ENCODE measurements around the gene ELAC2.

Gene ELAC2

DNA sequence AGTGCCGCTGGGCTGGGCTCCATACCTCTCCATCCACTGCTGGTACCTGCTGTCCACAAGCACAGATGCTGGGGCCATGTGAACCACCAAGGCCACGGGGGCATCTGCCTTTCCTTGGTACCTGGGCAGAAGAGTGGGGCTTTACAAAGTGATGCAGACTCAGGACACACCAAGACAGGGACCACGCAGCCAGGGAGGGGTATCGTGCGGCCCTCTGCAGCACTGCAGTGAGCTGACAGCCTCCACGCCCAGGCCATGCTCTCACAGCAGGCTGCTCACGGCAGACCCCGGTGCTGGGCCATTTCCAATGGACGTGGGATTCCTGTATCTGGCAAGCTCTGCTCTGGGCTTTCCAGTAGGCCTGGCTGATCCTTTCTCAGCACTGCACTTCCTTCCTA lies 14.4 kb downstream of the ELAC2 start:
- no peak overlapping the region for H3K4me3 Mint-ChIP-seq
- peaks cover 45% of the 10 kb centered on the region for H3K36me3 Mint-ChIP-seq (ENCODE audit: low read depth)
- intact Hi-C loops (cut with micrococcal nuclease), result no loop called here
- H3K27me3 Mint-ChIP-seq, result no peaks in the 10 kb centered on the region
- no peak overlapping the region for H3K27ac Mint-ChIP-seq
- H3K4me1 Mint-ChIP-seq (ENCODE audit: low read depth), result no peaks in the 10 kb centered on the region
- no peaks in the 10 kb centered on the region for H3K9me3 Mint-ChIP-seq

DNA sequence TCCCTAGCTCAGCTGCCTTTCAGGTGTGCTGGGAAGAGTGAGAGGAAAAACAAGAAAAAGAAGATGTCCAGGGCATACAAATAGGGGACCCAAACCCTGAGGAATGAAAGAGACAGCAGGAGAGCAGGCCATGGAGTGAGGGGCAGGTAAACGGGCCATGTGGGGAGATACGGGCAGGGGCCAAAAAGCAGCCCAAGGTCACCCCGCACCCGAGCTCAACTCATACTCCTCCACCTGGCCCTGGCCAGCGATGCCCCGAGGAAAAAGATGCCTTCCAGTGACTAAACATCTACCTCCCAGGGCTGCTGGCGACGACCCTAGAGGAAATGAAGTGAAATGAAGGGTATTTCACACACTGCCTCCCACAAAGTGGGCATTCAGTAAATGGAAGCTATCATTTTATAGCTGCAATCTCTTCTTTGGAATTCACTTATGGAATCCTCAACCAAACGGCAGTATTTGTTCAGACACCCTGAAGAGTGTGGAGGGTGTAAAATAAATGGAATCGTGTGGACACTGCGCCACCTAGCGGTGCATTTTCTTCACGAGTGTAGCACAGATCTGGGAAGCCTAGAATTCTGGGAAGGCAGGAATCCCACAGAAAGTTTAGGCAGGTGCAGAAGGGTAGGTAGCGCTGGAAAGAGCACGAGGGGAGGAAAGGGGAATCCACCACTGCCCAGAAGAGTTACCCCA lies 14.9 kb downstream of the ELAC2 start:
- no peak overlapping the region for H3K4me3 Mint-ChIP-seq
- H3K36me3 Mint-ChIP-seq (ENCODE audit: low read depth), result peaks cover 45% of the 10 kb centered on the region
- H3K27ac Mint-ChIP-seq, result no peak overlapping the region
- H3K9me3 Mint-ChIP-seq, result no peaks in the 10 kb centered on the region
- H3K4me1 Mint-ChIP-seq (ENCODE audit: low read depth), result no peaks in the 10 kb centered on the region
- intact Hi-C loops (cut with micrococcal nuclease), result no loop called here
- no peaks in the 10 kb centered on the region for H3K27me3 Mint-ChIP-seq

DNA sequence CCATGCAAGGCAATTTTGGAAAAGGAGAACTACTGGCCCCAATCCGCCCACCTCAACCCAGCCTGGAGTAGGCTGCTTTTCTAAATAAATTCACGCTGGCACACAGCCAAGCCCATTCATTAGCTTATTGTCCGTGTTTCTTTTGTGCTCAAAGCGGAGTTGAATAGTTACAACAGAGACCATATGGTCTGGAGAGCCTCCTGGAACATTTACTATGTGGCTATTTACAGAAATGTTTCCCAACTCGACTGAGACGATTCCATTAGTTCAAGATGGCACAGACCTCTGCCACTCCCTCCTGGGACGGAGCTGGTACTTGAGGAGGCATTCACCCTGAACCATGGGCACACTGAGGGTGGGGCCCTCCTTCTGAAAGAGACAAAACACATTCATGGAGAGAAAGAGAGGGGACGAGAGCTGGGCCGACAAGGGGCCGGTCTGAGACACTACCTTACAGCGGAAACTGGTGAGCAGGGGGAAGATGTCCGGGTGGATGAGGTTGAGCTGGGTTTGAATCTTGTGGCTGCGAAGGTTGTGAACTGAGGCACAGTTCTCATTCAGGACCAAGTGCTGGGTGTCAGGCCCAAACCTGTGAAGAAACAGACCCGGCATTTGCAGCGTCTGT lies 15.7 kb downstream of the ELAC2 start:
- H3K27me3 Mint-ChIP-seq, result no peaks in the 10 kb centered on the region
- H3K9me3 Mint-ChIP-seq, result no peaks in the 10 kb centered on the region
- peaks cover 45% of the 10 kb centered on the region for H3K36me3 Mint-ChIP-seq (ENCODE audit: low read depth)
- intact Hi-C loops (cut with micrococcal nuclease), result no loop called here
- H3K4me1 Mint-ChIP-seq (ENCODE audit: low read depth), result no peaks in the 10 kb centered on the region
- H3K4me3 Mint-ChIP-seq, result no peak overlapping the region
- no peak overlapping the region for H3K27ac Mint-ChIP-seq

DNA sequence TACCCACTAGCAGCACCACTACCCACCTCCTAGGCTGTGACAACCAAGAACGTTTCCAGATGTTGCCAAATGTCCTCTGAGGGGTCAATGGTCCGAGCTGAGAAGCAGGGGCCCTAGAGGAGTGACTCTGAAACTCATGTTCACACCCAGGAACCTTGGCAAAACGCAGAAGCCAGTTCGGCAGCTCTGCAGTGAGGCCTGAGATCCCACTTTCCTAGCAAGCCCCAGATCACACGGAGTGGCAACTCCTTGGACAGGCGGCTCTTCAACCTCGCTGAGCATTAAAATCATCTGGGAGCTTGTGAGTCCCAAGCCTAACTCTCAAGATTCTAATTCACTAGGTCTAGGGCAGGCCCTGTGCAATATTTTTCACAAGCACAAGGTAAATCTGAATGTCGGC lies 17.3 kb downstream of the ELAC2 start:
- Mint-ChIP-seq H3K27me3 (no peaks in the 10 kb centered on the region), H3K4me1 (ENCODE audit: low read depth) (no peaks in the 10 kb centered on the region), H3K36me3 (ENCODE audit: low read depth) (peaks cover 56% of the 10 kb centered on the region), H3K27ac (no peak overlapping the region), H3K9me3 (no peaks in the 10 kb centered on the region), H3K4me3 (no peak overlapping the region)
- intact Hi-C loops (cut with micrococcal nuclease), result no loop called here

DNA sequence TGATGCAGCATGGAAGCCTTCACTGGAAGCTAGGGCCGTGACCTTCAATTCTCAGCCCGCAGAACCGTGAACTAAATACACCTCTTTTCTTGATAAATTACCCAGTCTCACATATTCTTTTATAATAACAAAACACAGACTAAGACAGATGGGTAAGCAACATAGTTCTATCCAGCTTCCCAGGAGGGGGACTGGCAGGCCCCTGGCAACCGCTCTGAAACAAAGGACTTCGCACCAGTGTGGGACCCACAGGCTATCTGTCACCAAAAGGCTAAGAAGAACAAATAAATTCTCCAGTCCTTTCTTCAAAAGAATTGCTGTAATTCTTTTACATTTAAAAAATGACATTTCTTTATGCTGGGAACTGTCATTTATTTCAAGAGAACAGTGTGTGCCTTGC lies 19.0 kb downstream of the ELAC2 start:
- Mint-ChIP-seq H3K27me3 (no peaks in the 10 kb centered on the region), H3K4me1 (ENCODE audit: low read depth) (no peaks in the 10 kb centered on the region), H3K9me3 (no peaks in the 10 kb centered on the region), H3K36me3 (ENCODE audit: low read depth) (peaks cover 73% of the 10 kb centered on the region), H3K4me3 (no peak overlapping the region), H3K27ac (no peak overlapping the region)
- intact Hi-C loops (cut with micrococcal nuclease), result no loop called here

DNA sequence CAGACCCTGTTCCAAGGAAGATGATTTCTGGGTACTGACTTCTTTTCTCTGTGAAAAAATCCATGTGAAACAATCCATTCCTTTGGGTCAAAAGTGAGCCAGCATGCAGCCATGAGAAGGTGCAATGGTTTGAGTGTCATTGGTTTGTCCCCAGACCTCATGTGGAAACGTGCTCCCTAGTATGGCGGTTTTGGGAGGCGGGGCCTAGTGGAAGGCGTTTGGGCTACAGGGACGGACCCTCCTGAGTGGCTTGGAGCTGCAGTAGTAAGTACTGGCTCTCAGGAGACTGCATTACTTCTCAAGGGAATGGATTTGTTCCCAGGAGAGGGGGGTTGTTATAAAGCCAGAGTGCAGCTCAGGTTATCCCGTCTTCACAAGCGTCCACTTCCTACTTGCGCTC lies 19.4 kb downstream of the ELAC2 start:
- Mint-ChIP-seq H3K36me3 (ENCODE audit: low read depth) (peaks cover 77% of the 10 kb centered on the region), H3K27ac (no peak overlapping the region), H3K27me3 (no peaks in the 10 kb centered on the region), H3K4me3 (no peak overlapping the region), H3K9me3 (no peaks in the 10 kb centered on the region), H3K4me1 (ENCODE audit: low read depth) (no peaks in the 10 kb centered on the region)
- intact Hi-C loops (cut with micrococcal nuclease), result no loop called here

DNA sequence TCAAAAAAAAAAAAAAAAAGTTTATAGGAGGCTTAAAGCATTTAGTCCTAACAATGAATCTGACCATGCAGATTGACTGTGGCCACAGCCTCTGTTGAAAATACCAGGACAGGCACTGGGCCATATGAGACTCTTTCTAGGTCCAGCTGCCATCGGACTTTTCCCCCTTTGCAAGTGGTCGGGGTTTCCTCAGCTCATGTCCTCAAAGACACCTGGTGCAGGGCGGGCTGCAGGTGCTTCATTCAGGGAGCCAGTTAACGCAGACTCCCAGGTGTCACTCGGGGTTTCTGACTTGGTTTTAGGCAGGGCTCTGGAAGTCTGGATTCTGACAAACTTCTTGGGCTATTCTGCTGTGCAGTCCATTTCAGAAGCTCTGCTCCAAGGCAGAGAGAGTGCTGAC lies 20.9 kb downstream of the ELAC2 start:
- H3K27ac Mint-ChIP-seq, result no peak overlapping the region
- intact Hi-C loops (cut with micrococcal nuclease), result no loop called here
- no peaks in the 10 kb centered on the region for H3K4me1 Mint-ChIP-seq (ENCODE audit: low read depth)
- H3K27me3 Mint-ChIP-seq, result no peaks in the 10 kb centered on the region
- H3K9me3 Mint-ChIP-seq, result no peaks in the 10 kb centered on the region
- H3K36me3 Mint-ChIP-seq (ENCODE audit: low read depth), result peaks cover 92% of the 10 kb centered on the region
- H3K4me3 Mint-ChIP-seq, result no peak overlapping the region

DNA sequence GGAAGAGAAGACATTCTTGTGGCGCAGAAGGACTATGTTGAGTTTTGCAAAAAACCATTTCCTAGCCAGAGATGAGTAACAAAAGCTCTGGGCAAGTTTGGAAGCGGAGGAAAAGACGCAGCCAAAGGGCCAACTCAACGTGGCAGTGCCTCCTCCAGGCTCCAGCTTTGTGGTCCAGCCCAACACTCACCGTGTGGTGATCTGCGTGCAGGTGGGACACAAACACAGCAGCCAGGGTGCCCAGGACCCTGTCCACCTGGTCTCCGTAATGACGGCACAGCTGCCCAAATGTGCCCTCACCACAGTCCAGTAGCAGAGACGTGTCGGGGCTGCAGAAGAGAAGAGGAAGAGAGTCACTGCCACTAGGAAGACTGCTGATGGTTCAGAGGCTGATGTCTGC lies 21.5 kb downstream of the ELAC2 start:
- intact Hi-C loops (cut with micrococcal nuclease), result no loop called here
- no peaks in the 10 kb centered on the region for H3K4me1 Mint-ChIP-seq (ENCODE audit: low read depth)
- H3K36me3 Mint-ChIP-seq (ENCODE audit: low read depth), result peaks cover 98% of the 10 kb centered on the region
- H3K27me3 Mint-ChIP-seq, result no peaks in the 10 kb centered on the region
- no peak overlapping the region for H3K27ac Mint-ChIP-seq
- H3K9me3 Mint-ChIP-seq, result no peaks in the 10 kb centered on the region
- no peak overlapping the region for H3K4me3 Mint-ChIP-seq

DNA sequence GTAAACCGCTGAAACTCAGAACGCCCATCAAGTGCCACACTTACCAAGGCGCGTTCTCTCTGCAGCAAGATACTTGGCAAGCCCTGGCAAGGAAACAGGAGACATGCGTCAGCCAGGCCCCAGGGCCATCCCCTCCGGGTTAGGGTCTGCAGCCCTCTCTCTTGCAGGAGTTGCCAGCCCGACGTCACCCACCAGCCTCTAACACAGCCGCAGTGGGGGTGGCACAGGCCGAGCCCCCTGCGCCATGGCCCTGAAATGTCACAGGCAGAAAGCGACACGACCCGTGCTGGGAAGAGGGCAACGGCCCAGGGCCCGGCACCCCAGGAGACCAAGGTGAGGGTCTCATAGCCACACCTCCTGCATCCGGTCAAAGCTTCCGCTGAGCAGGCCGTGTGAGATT lies 21.9 kb downstream of the ELAC2 start:
- Mint-ChIP-seq H3K4me3 (no peak overlapping the region), H3K4me1 (ENCODE audit: low read depth) (no peaks in the 10 kb centered on the region), H3K9me3 (no peaks in the 10 kb centered on the region), H3K27me3 (no peaks in the 10 kb centered on the region), H3K36me3 (ENCODE audit: low read depth) (peaks cover 100% of the 10 kb centered on the region), H3K27ac (no peak overlapping the region)
- intact Hi-C loops (cut with micrococcal nuclease), result no loop called here

DNA sequence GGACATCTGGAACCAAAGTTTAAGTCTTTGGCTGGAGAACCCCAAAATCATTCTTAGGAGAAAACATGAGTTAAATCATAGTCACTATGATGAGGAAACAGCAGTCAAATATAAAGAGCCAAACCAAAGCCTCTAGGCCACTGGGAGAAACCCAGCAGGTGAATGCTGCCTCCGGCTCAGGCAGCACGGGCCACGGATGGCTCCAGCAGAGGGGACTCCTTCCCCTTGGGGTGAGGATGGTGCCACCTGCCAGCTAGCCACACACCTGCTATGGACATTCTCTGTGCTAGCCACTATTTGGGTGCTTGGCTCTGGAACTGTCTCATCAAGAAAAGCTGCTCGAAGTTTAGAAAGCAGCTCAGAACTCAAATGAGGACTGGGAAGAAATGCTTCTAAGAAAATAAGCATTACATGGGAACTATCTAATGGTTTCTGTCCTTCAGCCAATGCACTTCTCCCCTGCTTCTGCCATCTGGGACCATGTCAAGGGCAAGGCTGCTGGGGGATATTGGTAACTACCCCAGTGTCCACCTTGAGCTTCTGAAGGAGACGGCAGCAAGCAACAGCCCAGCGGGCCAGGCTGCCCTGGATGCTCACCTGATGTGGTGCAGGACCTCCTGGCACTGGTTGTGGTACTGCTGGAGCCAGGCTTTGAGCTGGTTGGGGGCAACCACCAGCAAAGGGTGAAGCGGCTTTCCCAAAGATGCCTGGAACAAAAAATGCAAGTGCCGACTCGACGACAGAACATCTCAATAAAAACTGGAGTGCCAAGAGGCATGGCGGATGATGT lies 22.5 kb downstream of the ELAC2 start:
- H3K27me3 Mint-ChIP-seq, result no peaks in the 10 kb centered on the region
- no peaks in the 10 kb centered on the region for H3K9me3 Mint-ChIP-seq
- H3K4me1 Mint-ChIP-seq (ENCODE audit: low read depth), result no peaks in the 10 kb centered on the region
- H3K4me3 Mint-ChIP-seq, result no peak overlapping the region
- intact Hi-C loops (cut with micrococcal nuclease), result no loop called here
- no peak overlapping the region for H3K27ac Mint-ChIP-seq
- peaks cover 100% of the 10 kb centered on the region for H3K36me3 Mint-ChIP-seq (ENCODE audit: low read depth)

DNA sequence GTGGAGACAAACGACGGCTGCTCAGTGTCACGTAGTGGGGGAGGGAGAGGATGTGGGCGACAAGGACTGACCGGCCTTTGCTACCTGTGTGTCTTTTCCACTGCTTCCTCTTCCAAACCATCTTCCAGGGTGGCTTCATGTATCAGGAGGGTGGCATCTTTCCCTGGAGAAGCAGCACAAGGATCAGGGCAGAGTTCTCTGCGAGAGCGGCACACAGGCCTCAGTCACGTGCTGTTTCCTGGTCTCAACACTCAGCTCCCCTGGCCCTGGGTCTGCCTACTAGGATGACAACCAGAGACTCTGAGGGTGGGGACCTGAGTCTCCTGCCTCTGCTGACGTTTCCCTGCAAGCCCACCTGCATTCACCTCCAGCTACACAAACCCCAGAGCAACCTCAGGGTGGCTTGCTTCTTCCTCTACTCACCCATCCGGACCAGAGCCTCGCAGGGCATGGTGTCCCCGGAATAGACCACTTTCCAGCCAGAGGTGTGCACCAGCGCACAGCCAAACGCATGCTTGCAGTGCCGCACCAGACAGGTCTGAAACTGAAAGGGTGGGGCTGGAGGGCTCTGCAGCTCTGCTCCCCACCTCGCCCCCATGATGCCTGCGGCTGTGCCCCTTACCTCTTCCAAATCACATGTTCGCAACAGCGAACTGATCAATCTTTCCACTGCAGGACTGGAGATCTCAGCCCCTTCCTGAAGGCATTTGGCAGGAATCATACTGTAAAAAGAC lies 23.3 kb downstream of the ELAC2 start:
- intact Hi-C loops (cut with micrococcal nuclease), result no loop called here
- Mint-ChIP-seq H3K9me3 (no peaks in the 10 kb centered on the region), H3K4me1 (ENCODE audit: low read depth) (no peaks in the 10 kb centered on the region), H3K27me3 (no peaks in the 10 kb centered on the region), H3K27ac (no peak overlapping the region), H3K4me3 (no peak overlapping the region), H3K36me3 (ENCODE audit: low read depth) (peaks cover 99% of the 10 kb centered on the region)

DNA sequence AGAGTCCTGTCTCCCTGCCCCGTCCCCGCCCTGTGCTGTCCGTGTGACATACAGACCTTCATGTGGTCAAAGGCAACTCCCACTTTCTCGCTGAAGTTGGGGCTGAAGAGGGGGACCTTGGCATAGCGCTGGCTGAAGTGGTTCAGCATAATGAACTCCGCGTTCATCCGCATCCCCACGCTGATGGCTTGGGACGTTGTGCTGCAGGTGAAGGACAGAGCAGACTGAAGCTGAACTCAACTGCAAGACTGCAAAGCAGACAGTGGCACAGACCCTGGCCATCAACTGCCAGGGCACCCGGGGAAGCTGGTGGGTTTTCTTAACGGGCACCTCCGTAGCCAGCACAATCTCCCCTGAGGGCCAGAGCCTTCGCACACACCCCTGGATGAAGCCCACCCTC lies 24.2 kb downstream of the ELAC2 start:
- H3K9me3 Mint-ChIP-seq, result no peaks in the 10 kb centered on the region
- H3K27ac Mint-ChIP-seq, result no peak overlapping the region
- H3K27me3 Mint-ChIP-seq, result no peaks in the 10 kb centered on the region
- no peaks in the 10 kb centered on the region for H3K4me1 Mint-ChIP-seq (ENCODE audit: low read depth)
- no peak overlapping the region for H3K4me3 Mint-ChIP-seq
- intact Hi-C loops (cut with micrococcal nuclease), result no loop called here
- peaks cover 90% of the 10 kb centered on the region for H3K36me3 Mint-ChIP-seq (ENCODE audit: low read depth)

DNA sequence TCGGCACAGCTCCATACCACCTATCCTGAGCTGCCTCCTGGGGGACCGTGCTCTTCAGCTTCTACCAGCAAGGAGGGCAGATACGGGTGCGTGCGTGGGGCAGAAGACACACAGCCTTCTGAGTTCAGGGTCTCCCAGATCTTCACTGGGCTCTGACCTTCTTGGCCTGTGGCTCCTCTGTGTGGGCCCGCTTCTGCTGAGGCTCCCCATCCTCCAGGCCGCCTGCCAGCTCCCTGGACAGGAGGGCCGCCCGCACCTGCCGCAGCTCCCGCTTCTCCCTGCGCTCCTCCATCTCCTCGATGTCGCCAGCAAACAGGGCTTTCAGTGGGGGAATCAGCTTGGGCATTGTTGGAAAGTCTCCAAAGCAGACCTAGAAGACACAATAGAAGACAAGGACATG lies 25.2 kb downstream of the ELAC2 start:
- Mint-ChIP-seq H3K27ac (no peak overlapping the region), H3K4me1 (ENCODE audit: low read depth) (no peaks in the 10 kb centered on the region), H3K9me3 (no peaks in the 10 kb centered on the region), H3K27me3 (no peaks in the 10 kb centered on the region), H3K36me3 (ENCODE audit: low read depth) (peaks cover 80% of the 10 kb centered on the region), H3K4me3 (no peak overlapping the region)
- intact Hi-C loops (cut with micrococcal nuclease), result no loop called here

DNA sequence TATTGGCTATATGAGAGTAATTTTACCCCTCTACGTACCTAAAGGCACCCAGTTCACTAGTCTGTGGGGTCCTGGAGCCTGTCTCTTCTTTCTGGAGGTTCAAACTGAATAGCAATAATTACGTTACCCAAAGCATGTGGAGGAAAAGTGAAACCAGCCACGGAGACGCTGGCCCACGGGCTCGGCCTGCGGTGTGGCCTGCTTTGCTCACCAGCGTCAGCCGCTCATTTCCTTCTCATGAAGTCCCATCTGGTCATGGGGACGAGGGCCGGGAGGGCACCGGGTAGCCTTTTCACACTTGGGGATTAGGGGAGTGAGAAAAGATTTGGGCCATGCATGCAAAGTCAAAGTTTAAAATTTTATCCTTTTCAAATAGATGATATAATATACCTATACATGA lies 26.9 kb downstream of the ELAC2 start:
- H3K4me1 Mint-ChIP-seq (ENCODE audit: low read depth), result no peaks in the 10 kb centered on the region
- H3K27me3 Mint-ChIP-seq, result no peaks in the 10 kb centered on the region
- H3K27ac Mint-ChIP-seq, result no peak overlapping the region
- H3K4me3 Mint-ChIP-seq, result no peak overlapping the region
- intact Hi-C loops (cut with micrococcal nuclease), result no loop called here
- H3K36me3 Mint-ChIP-seq (ENCODE audit: low read depth), result peaks cover 63% of the 10 kb centered on the region
- no peaks in the 10 kb centered on the region for H3K9me3 Mint-ChIP-seq
